Placental epithelial cell (primary cell): ENCODE results near the gene SFPQ. TPM values are rescaled to one million over a fixed set of nuclear protein-coding genes. Genes with fewer than 3 reads are reported as not detected.

Experiments used
- small RNA-seq: library from RNA; depleted of rRNA; stranded (forward); fragments of <200 nt; gene quantifications from one replicate; pipeline ENCODE3, GENCODE V24; 2012
- total RNA-seq: library from RNA; depleted of rRNA; stranded (reverse); fragments of >200 nt; gene quantifications from 2 replicates; pipeline ENCODE4 v1.2.3, GENCODE V29; 2012

The SFPQ gene
- 139 and 163 TPM in 2 replicates for total RNA-seq

GRCh38 chr1:35192853-35193664 lies at the start of gene SFPQ:
SFPQ (minus strand) TSS chr1:35193145; CDS start chr1:35193049, 96 bp downstream.

Small RNAs within 50 kb of the gene (small RNA-seq; reads per million reads assigned to genes)
- gene RF00019 = not detected

Other genes starting within 250 kb of the SFPQ start
- gene TMEM35B, start 207.8 kb downstream of the SFPQ start, total RNA-seq = 13.0 and 15.9 TPM in 2 replicates
- gene ZMYM6, start 161.2 kb downstream of the SFPQ start, total RNA-seq = 14.9 and 26.3 TPM in 2 replicates
- 10.6 and 12.0 TPM in 2 replicates for gene ZMYM1, start 113.8 kb downstream of the SFPQ start, total RNA-seq
- gene ZMYM4, start 75.6 kb upstream of the SFPQ start, total RNA-seq = 33.4 and 38.2 TPM in 2 replicates